ENCODE measurements around the gene BCL11B. TPM values are rescaled to one million over a fixed set of nuclear protein-coding genes. Genes with fewer than 3 reads are reported as not detected.

Gene BCL11B
- total and polyA plus RNA-seq, 2 experiments from 2014 or later, result 0.28 to 3.2 TPM

- Histone ChIP-seq H2AFZ (no peak overlapping the region), H3K36me3 (replicated peaks; ENCODE audit: insufficient read depth, low read depth) (no peaks in the 10 kb centered on the region), H3K9me3 (ENCODE audit: low read depth) (no peaks in the 10 kb centered on the region), H3K27ac (no peak overlapping the region), H3K79me2 (no peaks in the 10 kb centered on the region), H4K20me1 (ENCODE audit: insufficient read depth, poor library complexity, severe bottlenecking) (no peaks in the 10 kb centered on the region), H3K9me2 (replicated peaks; ENCODE audit: insufficient read depth) (no peaks in the 10 kb centered on the region), H3K27me3 (no peaks in the 10 kb centered on the region), H3K4me2 (no peak overlapping the region), H3K4me1 (ENCODE audit: insufficient read depth) (no peaks in the 10 kb centered on the region), H3K4me3 (no peak overlapping the region)
- 88% methylated on average over 6 of the region's 6 CpGs for WGBS (ENCODE audit: low lambda C conversion rate, missing lambda C conversion rate)
- TF ChIP-seq EZH2phosphoT487 (IDR thresholded peaks at IDR 0.05; ENCODE audit: low read depth, severe bottlenecking, unreplicated experiment), result no peak
- no peak for TF ChIP-seq CTCF (IDR thresholded peaks at IDR 0.05; ENCODE audit: poor library complexity)
- TF ChIP-seq EZH2 (IDR thresholded peaks at IDR 0.05; ENCODE audit: borderline replicate concordance), result no peak
- DNase-seq (ENCODE audit: low spot score), result no peak
Observed at GRCh38 chr14:99155173-99156089, 116.6 kb downstream of the BCL11B start.

GRCh38 chr14:99150236-99150635 is 121.8 kb downstream of the BCL11B start:
- WGBS (ENCODE audit: low lambda C conversion rate, missing lambda C conversion rate), result 84% methylated on average over 2 of the region's 2 CpGs
- no peak for DNase-seq (ENCODE audit: low spot score)
- H3K79me2 ChIP-seq, result no peaks in the 10 kb centered on the region

GRCh38 chr14:99148861-99149610 is 123.0 kb downstream of the BCL11B start:
- Histone ChIP-seq H3K9me3 (ENCODE audit: low read depth) (no peaks in the 10 kb centered on the region), H4K20me1 (ENCODE audit: insufficient read depth, poor library complexity, severe bottlenecking) (no peaks in the 10 kb centered on the region), H3K79me2 (no peaks in the 10 kb centered on the region), H3K4me3 (no peak overlapping the region), H3K27ac (no peak overlapping the region), H2AFZ (no peak overlapping the region), H3K9me2 (replicated peaks; ENCODE audit: insufficient read depth) (no peaks in the 10 kb centered on the region), H3K27me3 (no peaks in the 10 kb centered on the region), H3K36me3 (replicated peaks; ENCODE audit: insufficient read depth, low read depth) (no peaks in the 10 kb centered on the region), H3K4me1 (ENCODE audit: insufficient read depth) (no peaks in the 10 kb centered on the region), H3K4me2 (no peak overlapping the region)
- no peak for DNase-seq (ENCODE audit: low spot score)
- TF ChIP-seq EZH2 (IDR thresholded peaks at IDR 0.05; ENCODE audit: borderline replicate concordance) (no peak), CTCF (IDR thresholded peaks at IDR 0.05; ENCODE audit: poor library complexity) (no peak), EZH2phosphoT487 (IDR thresholded peaks at IDR 0.05; ENCODE audit: low read depth, severe bottlenecking, unreplicated experiment) (no peak)
- 93% methylated on average over 22 of the region's 22 CpGs for WGBS (ENCODE audit: low lambda C conversion rate, missing lambda C conversion rate)

More at GRCh38 chr14:99150236-99150635, 121.8 kb downstream of the BCL11B start:
- H2AFZ ChIP-seq, result no peak overlapping the region
- H3K4me2 ChIP-seq, result no peak overlapping the region
- H3K27ac ChIP-seq, result no peak overlapping the region
- H3K36me3 ChIP-seq (replicated peaks; ENCODE audit: insufficient read depth, low read depth), result no peaks in the 10 kb centered on the region
- H3K27me3 ChIP-seq, result no peaks in the 10 kb centered on the region
- H3K9me3 ChIP-seq (ENCODE audit: low read depth), result no peaks in the 10 kb centered on the region
- TF ChIP-seq EZH2 (IDR thresholded peaks at IDR 0.05; ENCODE audit: borderline replicate concordance), result no peak
- no peak for TF ChIP-seq EZH2phosphoT487 (IDR thresholded peaks at IDR 0.05; ENCODE audit: low read depth, severe bottlenecking, unreplicated experiment)
- no peak for TF ChIP-seq CTCF (IDR thresholded peaks at IDR 0.05; ENCODE audit: poor library complexity)
- no peaks in the 10 kb centered on the region for H3K4me1 ChIP-seq (ENCODE audit: insufficient read depth)
- no peaks in the 10 kb centered on the region for H4K20me1 ChIP-seq (ENCODE audit: insufficient read depth, poor library complexity, severe bottlenecking)
- no peak overlapping the region for H3K4me3 ChIP-seq
- H3K9me2 ChIP-seq (replicated peaks; ENCODE audit: insufficient read depth), result no peaks in the 10 kb centered on the region
